ENCODE data around the gene CELSR1.

DNA sequence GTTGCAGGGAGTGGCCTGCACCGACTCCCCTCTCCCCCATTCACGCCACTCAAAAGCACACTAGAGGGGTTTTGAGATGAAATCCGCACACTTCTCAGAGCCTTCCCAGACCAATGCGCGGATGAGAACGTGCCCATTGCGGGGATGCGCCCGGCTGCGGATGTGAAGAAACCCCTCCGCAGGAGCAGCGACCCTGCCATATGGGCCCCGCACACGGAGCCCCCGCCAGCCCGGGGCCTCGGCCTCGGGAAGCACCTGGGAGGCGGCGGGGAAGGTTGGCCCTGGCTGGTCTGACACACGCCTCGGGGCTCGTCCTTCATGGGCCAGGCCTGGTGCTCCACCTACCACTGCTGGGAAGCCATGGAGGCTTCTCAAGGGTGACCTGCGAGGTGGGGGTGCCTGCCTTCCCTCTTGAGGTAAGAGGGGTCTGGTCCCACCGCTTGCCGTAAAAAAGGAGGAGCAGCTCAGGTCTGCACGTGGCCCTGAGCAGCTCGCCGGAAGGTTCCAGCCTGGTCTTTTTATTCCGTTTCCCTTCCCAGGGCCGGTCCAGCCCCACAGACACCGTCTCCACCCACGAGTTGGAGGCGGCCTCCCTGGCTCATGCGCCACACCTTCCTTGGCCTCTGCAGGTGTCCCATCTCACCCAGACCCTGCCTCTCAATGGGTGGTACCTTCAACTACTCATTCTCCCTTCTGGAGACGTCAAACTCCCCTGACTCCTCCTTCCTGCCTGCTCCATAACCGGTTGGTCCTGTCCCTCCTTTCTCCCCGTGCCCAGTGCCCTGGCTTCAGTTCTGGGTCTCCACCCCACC lies 162.6 kb downstream of the CELSR1 start:
- no peak for TF ChIP-seq POLR2A (IDR thresholded peaks at IDR 0.05)
- TF ChIP-seq, protein P1, sequence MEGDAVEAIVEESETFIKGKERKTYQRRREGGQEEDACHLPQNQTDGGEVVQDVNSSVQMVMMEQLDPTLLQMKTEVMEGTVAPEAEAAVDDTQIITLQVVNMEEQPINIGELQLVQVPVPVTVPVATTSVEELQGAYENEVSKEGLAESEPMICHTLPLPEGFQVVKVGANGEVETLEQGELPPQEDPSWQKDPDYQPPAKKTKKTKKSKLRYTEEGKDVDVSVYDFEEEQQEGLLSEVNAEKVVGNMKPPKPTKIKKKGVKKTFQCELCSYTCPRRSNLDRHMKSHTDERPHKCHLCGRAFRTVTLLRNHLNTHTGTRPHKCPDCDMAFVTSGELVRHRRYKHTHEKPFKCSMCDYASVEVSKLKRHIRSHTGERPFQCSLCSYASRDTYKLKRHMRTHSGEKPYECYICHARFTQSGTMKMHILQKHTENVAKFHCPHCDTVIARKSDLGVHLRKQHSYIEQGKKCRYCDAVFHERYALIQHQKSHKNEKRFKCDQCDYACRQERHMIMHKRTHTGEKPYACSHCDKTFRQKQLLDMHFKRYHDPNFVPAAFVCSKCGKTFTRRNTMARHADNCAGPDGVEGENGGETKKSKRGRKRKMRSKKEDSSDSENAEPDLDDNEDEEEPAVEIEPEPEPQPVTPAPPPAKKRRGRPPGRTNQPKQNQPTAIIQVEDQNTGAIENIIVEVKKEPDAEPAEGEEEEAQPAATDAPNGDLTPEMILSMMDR (IDR thresholded peaks at IDR 0.05): no peak

All from lower leg skin (tissue), 3 donors.